HL-60 (cell line): ENCODE results near the gene FAF1.

Source experiments
- DNase-seq, 2 experiments: peaks; one replicate each; pipeline ENCODE4 v3.0.0-alpha.2; 2010 to 2020; ENCODE audit warnings: low read depth in 1 of 2, low spot score in 1 of 2
- H3K27ac ChIP-seq: fragments of 250-450 bp; sonication (Bioruptor Pico); replicated peaks from 2 replicates; pipeline ENCODE4 v1.5.1; 2020; ENCODE audit warnings: mild to moderate bottlenecking, moderate library complexity
- H3K27me3 ChIP-seq: fragments of 250-450 bp; sonication (Bioruptor Pico); 2 replicates; pipeline ENCODE4 v1.5.1; 2021; ENCODE audit warnings: mild to moderate bottlenecking, moderate library complexity; ENCODE audit not compliant: insufficient read depth, poor library complexity, severe bottlenecking
- H3K4me3 ChIP-seq: replicated peaks from 2 replicates; pipeline ENCODE4 v1.5.1; 2011; ENCODE audit warnings: mild to moderate bottlenecking, control low read depth, low read length; ENCODE audit not compliant: insufficient read depth
- GABPA ChIP-seq: IDR thresholded peaks from 2 replicates; pipeline ENCODE4 v1.6.1; 2012; ENCODE audit warnings: low read depth
- POLR2AphosphoS5 ChIP-seq: IDR thresholded peaks from 2 replicates; pipeline ENCODE4 v1.6.1; 2012; ENCODE audit warnings: low read depth
- REST ChIP-seq: IDR thresholded peaks from 2 replicates; pipeline ENCODE4 v1.6.1; 2012; ENCODE audit warnings: low read depth; ENCODE audit not compliant: insufficient replicate concordance
- SPI1 ChIP-seq: IDR thresholded peaks from 2 replicates; pipeline ENCODE4 v1.6.1; 2012; ENCODE audit warnings: low read depth, mild to moderate bottlenecking, borderline replicate concordance
- TF ChIP-seq, protein P1 (sequence below): IDR thresholded peaks from one replicate; pipeline ENCODE4 v1.5.1; 2011; ENCODE audit warnings: low read length, control low read depth, inconsistent platforms; ENCODE audit not compliant: insufficient read depth

Gene FAF1

GRCh38 chr1:50700621-50701020, 259.4 kb downstream of the FAF1 start:
- Histone ChIP-seq H3K27me3 (no peaks in the 10 kb centered on the region), H3K4me3 (no peak overlapping the region), H3K27ac (no peak overlapping the region)
- DNase-seq = no peak
- TF ChIP-seq GABPA (no peak), POLR2AphosphoS5 (no peak), SPI1 (no peak), REST (no peak)
- TF ChIP-seq, protein P1, sequence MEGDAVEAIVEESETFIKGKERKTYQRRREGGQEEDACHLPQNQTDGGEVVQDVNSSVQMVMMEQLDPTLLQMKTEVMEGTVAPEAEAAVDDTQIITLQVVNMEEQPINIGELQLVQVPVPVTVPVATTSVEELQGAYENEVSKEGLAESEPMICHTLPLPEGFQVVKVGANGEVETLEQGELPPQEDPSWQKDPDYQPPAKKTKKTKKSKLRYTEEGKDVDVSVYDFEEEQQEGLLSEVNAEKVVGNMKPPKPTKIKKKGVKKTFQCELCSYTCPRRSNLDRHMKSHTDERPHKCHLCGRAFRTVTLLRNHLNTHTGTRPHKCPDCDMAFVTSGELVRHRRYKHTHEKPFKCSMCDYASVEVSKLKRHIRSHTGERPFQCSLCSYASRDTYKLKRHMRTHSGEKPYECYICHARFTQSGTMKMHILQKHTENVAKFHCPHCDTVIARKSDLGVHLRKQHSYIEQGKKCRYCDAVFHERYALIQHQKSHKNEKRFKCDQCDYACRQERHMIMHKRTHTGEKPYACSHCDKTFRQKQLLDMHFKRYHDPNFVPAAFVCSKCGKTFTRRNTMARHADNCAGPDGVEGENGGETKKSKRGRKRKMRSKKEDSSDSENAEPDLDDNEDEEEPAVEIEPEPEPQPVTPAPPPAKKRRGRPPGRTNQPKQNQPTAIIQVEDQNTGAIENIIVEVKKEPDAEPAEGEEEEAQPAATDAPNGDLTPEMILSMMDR = no peak

DNA sequence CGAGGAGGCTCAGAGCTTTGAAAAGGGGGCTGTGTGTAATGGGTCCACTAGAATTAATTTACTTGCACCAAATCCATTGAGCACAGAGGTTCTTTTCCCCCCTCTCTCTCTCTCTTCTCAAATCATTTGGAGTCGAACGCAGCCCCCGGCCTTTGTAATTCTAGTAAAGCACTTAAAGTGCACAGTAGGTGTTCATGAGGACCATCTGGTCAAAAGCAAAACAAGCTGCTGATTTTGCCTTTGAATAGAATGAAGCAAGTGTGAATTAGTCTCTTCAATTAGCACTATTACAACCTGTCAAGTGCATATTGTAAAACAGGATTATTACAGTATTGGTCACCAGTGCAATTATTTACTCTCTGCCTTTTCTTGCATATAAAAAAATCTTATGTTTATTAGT, 259.9 kb downstream of the FAF1 start:
- no peaks in the 10 kb centered on the region for H3K27me3 ChIP-seq
- no peak overlapping the region for H3K4me3 ChIP-seq
- H3K27ac ChIP-seq = no peak overlapping the region
- DNase-seq = no peak
- TF ChIP-seq, protein P1 = no peak
- TF ChIP-seq SPI1 = no peak
- TF ChIP-seq GABPA = no peak
- no peak for TF ChIP-seq POLR2AphosphoS5
- TF ChIP-seq REST = no peak

DNA sequence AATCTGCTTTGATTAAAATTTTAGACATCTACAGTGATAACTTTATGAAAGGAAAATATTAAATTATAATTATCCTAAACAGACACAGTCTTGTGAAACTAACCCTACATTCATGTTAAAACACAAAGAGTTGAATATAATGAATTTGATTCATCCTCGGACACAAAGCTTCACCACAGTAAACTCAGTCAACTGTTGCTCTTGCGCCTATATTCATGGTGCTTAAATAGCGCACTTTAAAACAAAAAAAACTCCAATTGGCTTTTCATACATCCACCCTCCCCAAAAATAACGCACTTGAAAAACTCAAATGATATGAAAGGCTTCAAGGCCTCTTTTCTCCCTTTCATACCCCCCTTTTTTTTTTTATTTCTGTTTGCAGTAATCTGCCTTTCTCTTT, 260.3 kb downstream of the FAF1 start:
- TF ChIP-seq, protein P1 = no peak
- TF ChIP-seq REST (no peak), POLR2AphosphoS5 (no peak), SPI1 (no peak), GABPA (no peak)
- no peaks in the 10 kb centered on the region for H3K27me3 ChIP-seq
- DNase-seq = no peak
- no peak overlapping the region for H3K27ac ChIP-seq
- no peak overlapping the region for H3K4me3 ChIP-seq
